Right lobe of liver (tissue), 6 donors: ENCODE results near the gene EIF2B5. TPM values are rescaled to one million over a fixed set of nuclear protein-coding genes. Genes with fewer than 3 reads are reported as not detected.

Experiments used
- ATAC-seq, 4 donors: fragments of 200-7000 bp; cut with Tn5 transposase; one replicate each; pipeline ENCODE4 v1.9.1; 2020; ENCODE audit warnings: mild to moderate bottlenecking in 4 of 4, moderate library complexity in 4 of 4
- DNase-seq, 3 donors: peaks; one replicate each; pipeline ENCODE4 v3.0.0-alpha.2; 2020
- H3K27ac ChIP-seq, 3 donors: fragments of 200-600 bp; one replicate each; pipeline ENCODE4 v1.8.0; 2022
- H3K27me3 ChIP-seq, 2 donors: fragments of 200-600 bp; one replicate each; pipeline ENCODE4 v1.8.0; 2022
- H3K36me3 ChIP-seq, 4 donors: fragments of 200-600 bp; sonication (generic) in 1 of 4; one replicate each; pipeline versions ENCODE4 v1.5.1 to v1.8.0; 2017 to 2022; ENCODE audit warnings: control low read depth in 1 of 4
- H3K4me1 ChIP-seq, 4 donors: fragments of 200-600 bp; sonication (generic) in 1 of 4; one replicate each; pipeline versions ENCODE4 v1.5.1 to v1.8.0; 2017 to 2022; ENCODE audit warnings: control low read depth in 1 of 4
- H3K4me3 ChIP-seq, 3 donors: fragments of 200-600 bp; one replicate each; pipeline ENCODE4 v1.8.0; 2022
- H3K9me3 ChIP-seq, 4 donors: fragments of 200-600 bp; sonication (generic) in 1 of 4; one replicate each; pipeline versions ENCODE4 v1.5.1 to v1.8.0; 2017 to 2022; ENCODE audit warnings: control low read depth in 1 of 4
- CTCF ChIP-seq, 4 donors: fragments of 200-600 bp in 3 of 4; fragments of 450-650 bp in 1 of 4; IDR thresholded peaks; one replicate each; pipeline versions ENCODE4 v1.5.1 to v1.8.0; 2016 to 2022; ENCODE audit warnings: antibody characterized with exemption in 4 of 4, mild to moderate bottlenecking in 2 of 4
- POLR2A ChIP-seq: fragments of 450-650 bp; IDR thresholded peaks from one replicate; pipeline ENCODE4 v1.6.1; 2017; ENCODE audit warnings: antibody characterized with exemption, mild to moderate bottlenecking
- WGBS: methylation state at CpG from one replicate; pipeline ENCODE4 v1.1.6; 2018; ENCODE audit warnings: low coverage, low lambda C conversion rate; ENCODE audit not compliant: insufficient coverage; ENCODE audit errors: missing lambda C conversion rate; 5-methylcytosine and 5-hydroxymethylcytosine counted together
- intact Hi-C, 2 donors: fragments of 100-400 bp; cut with DNase I; formaldehyde crosslinking; loops; one replicate each; pipeline versions ENCODE4 v1.11.2 to v1.14.1; 2022
- long read RNA-seq: library from polyadenylated mRNA; unstranded; transcript quantifications from one replicate; pipeline ENCODE4 v2.0.0, GENCODE V29; 2019
- total RNA-seq, 6 experiments: library from RNA; depleted of rRNA in 2 of 6; stranded (reverse); fragments of >200 nt in 2 of 6; fragmentation: NEBNext Ultra II Directional in 3 of 6; extraction: Animal tissue kit (Norgen Biotek cat#: 25700) in 3 of 6; gene quantifications; one replicate each; pipeline versions ENCODE4 v1.1.0 to v1.2.4, GENCODE V29; 2016 to 2023
- donor health status: DM: no; HTN: yes; CAD: no.
- donor health status: DM: no; HTN: no; CAD: no.
- donor health status: DM: no; HTN: no; CAD: no.
- donor health status: DM: no; HTN: yes; CAD: no.
- donor health status: DM: no; HTN: yes; CAD: no.

Gene EIF2B5
- total RNA-seq: 10 to 100 TPM; 16.7 to 25.6 (median 20.5) TPM
- long read RNA-seq, partial matches to known transcripts: 3 of 3 reads
- long read RNA-seq, other reads (novel, unspliced or antisense): 0 of 3 reads

GRCh38 chr3:184135149-184135910, at the start of gene EIF2B5:
Gene EIF2B5 (plus strand): TSS chr3:184135358. CDS start chr3:184135386, 28 bp downstream.
- H3K9me3 ChIP-seq: no peaks in the 10 kb centered on the region
- ATAC-seq (peak; percentile 91 to 92 (median 92)), DNase-seq (peak; percentile 92 to 96 (median 94))
- H3K4me3 ChIP-seq: peak within 1 kb of the TSS; percentile 85 to 90 (median 88)
- no peaks in the 10 kb centered on the region for H3K27me3 ChIP-seq
- peak within 1 kb of the TSS; percentile 60 to 88 (median 64) for H3K27ac ChIP-seq
- intact Hi-C loops: no loop called here
- WGBS: 0% methylated on average over 27 of the region's 56 CpGs
- H3K36me3 ChIP-seq: peaks cover 0 to 9% (median 2%) of the 10 kb centered on the region in 4 donors
- peak; percentile 12 to 47 (median 34) for TF ChIP-seq CTCF (IDR thresholded peaks at IDR 0.05)
- TF ChIP-seq POLR2A: peak; percentile 71
- H3K4me1 ChIP-seq: peaks cover 0 to 11% (median 3%) of the 10 kb centered on the region in 4 donors

- Histone ChIP-seq H3K36me3 (no peaks in the 10 kb centered on the region), H3K27me3 (no peaks in the 10 kb centered on the region), H3K4me3 (no peak overlapping the region), H3K27ac (no peak overlapping the region), H3K4me1 (no peaks in the 10 kb centered on the region), H3K9me3 (no peaks in the 10 kb centered on the region)
- ATAC-seq: peak in 1 of 4 donors; percentile 52
- intact Hi-C loops: no loop called here
- TF ChIP-seq POLR2A: no peak
- TF ChIP-seq CTCF (IDR thresholded peaks at IDR 0.05): no peak
- 35% methylated on average over 3 of the region's 3 CpGs for WGBS
- DNase-seq: no peak
Observed at GRCh38 chr3:184085389-184085852, 49.7 kb upstream of the EIF2B5 start.

- H3K27ac ChIP-seq: no peak overlapping the region
- no peaks in the 10 kb centered on the region for H3K4me1 ChIP-seq
- 83% methylated on average over 3 of the region's 3 CpGs for whole genome bisulfite sequencing
- no peaks in the 10 kb centered on the region for H3K9me3 ChIP-seq
- intact Hi-C loops: no loop called here
- H3K36me3 ChIP-seq: no peaks in the 10 kb centered on the region
- H3K4me3 ChIP-seq: no peak overlapping the region
- TF ChIP-seq POLR2A (no peak), CTCF (IDR thresholded peaks at IDR 0.05) (no peak)
- ATAC-seq (no peak), DNase-seq (no peak)
- H3K27me3 ChIP-seq: no peaks in the 10 kb centered on the region
Observed at GRCh38 chr3:184092199-184092598, 43.0 kb upstream of the EIF2B5 start.

- Histone ChIP-seq H3K27me3 (no peaks in the 10 kb centered on the region), H3K9me3 (no peaks in the 10 kb centered on the region), H3K36me3 (no peaks in the 10 kb centered on the region), H3K27ac (no peak within 1 kb of the TSS), H3K4me1 (no peaks in the 10 kb centered on the region), H3K4me3 (no peak within 1 kb of the TSS)
- WGBS: 82% methylated on average over 7 of the region's 7 CpGs
- ATAC-seq (no peak), DNase-seq (no peak)
- intact Hi-C loops: no loop called here
- TF ChIP-seq CTCF (IDR thresholded peaks at IDR 0.05): no peak
- TF ChIP-seq POLR2A: no peak
Observed at GRCh38 chr3:184096811-184097383, 38.3 kb upstream of the EIF2B5 start, which contains the start of gene HTR3E. Gene HTR3E (plus strand): TSS chr3:184097064. CDS start chr3:184097530, 466 bp downstream.
